ENCODE results near the gene MEIOSIN.
A peak's percentile ranks its signal among the peaks of the same experiment; 100 is the strongest.

- TF ChIP-seq MEIS1 (CRISPR knock-in tag; IDR thresholded peaks at IDR 0.05; ENCODE audit: borderline replicate concordance) (no peak), KLF16 (tag by site-specific recombination; IDR thresholded peaks at IDR 0.05) (peak; percentile 23; the same call in 1 of the 2 replicates), TCF7L2 (IDR thresholded peaks at IDR 0.05; ENCODE audit: borderline replicate concordance, low read depth, low read length) (no peak), ZNF169 (tag by site-specific recombination; IDR thresholded peaks at IDR 0.05) (no peak), BCL6B (tag by site-specific recombination; IDR thresholded peaks at IDR 0.05) (no peak), YY1 (tag by site-specific recombination; IDR thresholded peaks at IDR 0.05) (no peak), ZBTB10 (tag by site-specific recombination; IDR thresholded peaks at IDR 0.05) (no peak), ZEB2 (tag by site-specific recombination; IDR thresholded peaks at IDR 0.05) (peak; percentile 12), REST (tag by site-specific recombination; IDR thresholded peaks at IDR 0.05) (no peak), KLF17 (tag by site-specific recombination; IDR thresholded peaks at IDR 0.05) (no peak)
- TF ChIP-seq, protein P1, sequence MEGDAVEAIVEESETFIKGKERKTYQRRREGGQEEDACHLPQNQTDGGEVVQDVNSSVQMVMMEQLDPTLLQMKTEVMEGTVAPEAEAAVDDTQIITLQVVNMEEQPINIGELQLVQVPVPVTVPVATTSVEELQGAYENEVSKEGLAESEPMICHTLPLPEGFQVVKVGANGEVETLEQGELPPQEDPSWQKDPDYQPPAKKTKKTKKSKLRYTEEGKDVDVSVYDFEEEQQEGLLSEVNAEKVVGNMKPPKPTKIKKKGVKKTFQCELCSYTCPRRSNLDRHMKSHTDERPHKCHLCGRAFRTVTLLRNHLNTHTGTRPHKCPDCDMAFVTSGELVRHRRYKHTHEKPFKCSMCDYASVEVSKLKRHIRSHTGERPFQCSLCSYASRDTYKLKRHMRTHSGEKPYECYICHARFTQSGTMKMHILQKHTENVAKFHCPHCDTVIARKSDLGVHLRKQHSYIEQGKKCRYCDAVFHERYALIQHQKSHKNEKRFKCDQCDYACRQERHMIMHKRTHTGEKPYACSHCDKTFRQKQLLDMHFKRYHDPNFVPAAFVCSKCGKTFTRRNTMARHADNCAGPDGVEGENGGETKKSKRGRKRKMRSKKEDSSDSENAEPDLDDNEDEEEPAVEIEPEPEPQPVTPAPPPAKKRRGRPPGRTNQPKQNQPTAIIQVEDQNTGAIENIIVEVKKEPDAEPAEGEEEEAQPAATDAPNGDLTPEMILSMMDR (tag by site-specific recombination; IDR thresholded peaks at IDR 0.05), result peak; percentile 25; the same call in 1 of the 2 replicates
- TF ChIP-seq, protein P2, sequence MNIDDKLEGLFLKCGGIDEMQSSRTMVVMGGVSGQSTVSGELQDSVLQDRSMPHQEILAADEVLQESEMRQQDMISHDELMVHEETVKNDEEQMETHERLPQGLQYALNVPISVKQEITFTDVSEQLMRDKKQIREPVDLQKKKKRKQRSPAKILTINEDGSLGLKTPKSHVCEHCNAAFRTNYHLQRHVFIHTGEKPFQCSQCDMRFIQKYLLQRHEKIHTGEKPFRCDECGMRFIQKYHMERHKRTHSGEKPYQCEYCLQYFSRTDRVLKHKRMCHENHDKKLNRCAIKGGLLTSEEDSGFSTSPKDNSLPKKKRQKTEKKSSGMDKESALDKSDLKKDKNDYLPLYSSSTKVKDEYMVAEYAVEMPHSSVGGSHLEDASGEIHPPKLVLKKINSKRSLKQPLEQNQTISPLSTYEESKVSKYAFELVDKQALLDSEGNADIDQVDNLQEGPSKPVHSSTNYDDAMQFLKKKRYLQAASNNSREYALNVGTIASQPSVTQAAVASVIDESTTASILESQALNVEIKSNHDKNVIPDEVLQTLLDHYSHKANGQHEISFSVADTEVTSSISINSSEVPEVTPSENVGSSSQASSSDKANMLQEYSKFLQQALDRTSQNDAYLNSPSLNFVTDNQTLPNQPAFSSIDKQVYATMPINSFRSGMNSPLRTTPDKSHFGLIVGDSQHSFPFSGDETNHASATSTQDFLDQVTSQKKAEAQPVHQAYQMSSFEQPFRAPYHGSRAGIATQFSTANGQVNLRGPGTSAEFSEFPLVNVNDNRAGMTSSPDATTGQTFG (tag by site-specific recombination; IDR thresholded peaks at IDR 0.05; ENCODE audit: borderline replicate concordance), result no peak
- TF ChIP-seq, protein P3, sequence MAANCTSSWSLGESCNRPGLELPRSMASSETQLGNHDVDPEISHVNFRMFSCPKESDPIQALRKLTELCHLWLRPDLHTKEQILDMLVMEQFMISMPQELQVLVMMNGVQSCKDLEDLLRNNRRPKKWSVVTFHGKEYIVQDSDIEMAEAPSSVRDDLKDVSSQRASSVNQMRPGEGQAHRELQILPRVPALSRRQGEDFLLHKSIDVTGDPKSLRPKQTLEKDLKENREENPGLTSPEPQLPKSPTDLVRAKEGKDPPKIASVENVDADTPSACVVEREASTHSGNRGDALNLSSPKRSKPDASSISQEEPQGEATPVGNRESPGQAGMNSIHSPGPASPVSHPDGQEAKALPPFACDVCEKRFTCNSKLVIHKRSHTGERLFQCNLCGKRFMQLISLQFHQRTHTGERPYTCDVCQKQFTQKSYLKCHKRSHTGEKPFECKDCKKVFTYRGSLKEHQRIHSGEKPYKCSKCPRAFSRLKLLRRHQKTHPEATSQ (tag by site-specific recombination; IDR thresholded peaks at IDR 0.05), result no peak
Observed at GRCh38 chr19:45767881-45768654, 34.8 kb downstream of the MEIOSIN start.
